Endodermal cell (in vitro differentiated cells): ENCODE data around the gene ANO9. TPM values are rescaled to one million over a fixed set of nuclear protein-coding genes. Genes with fewer than 3 reads are reported as not detected.

Source experiments
- DNase-seq: peaks from one replicate; pipeline ENCODE4 v3.0.0-alpha.2; 2017
- H3K27ac ChIP-seq: 2 replicates; pipeline ENCODE4 v1.5.1; 2013; ENCODE audit warnings: mild to moderate bottlenecking, low read depth, low read length, moderate library complexity
- H3K27me3 ChIP-seq: 2 replicates; pipeline ENCODE4 v1.6.1; 2013; ENCODE audit warnings: mild to moderate bottlenecking, low read length, moderate library complexity; ENCODE audit not compliant: insufficient read depth, control insufficient read depth, poor library complexity, severe bottlenecking
- H3K36me3 ChIP-seq: 2 replicates; pipeline ENCODE4 v1.7.0; 2013; ENCODE audit warnings: mild to moderate bottlenecking, low read length, moderate library complexity; ENCODE audit not compliant: control insufficient read depth, insufficient read depth
- H3K4me1 ChIP-seq: one replicate; pipeline ENCODE4 v1.7.0; 2013; ENCODE audit warnings: low read length; ENCODE audit not compliant: control insufficient read depth, insufficient read depth
- H3K4me3 ChIP-seq: 2 replicates; pipeline ENCODE4 v1.5.1; 2013; ENCODE audit warnings: mild to moderate bottlenecking, low read length, moderate library complexity
- H3K9ac ChIP-seq: 2 replicates; pipeline ENCODE4 v1.6.1; 2013; ENCODE audit warnings: mild to moderate bottlenecking, low read length, moderate library complexity; ENCODE audit not compliant: poor library complexity, severe bottlenecking; ENCODE audit errors: extremely low read depth
- H3K9me3 ChIP-seq: 2 replicates; pipeline ENCODE4 v1.6.1; 2013; ENCODE audit warnings: mild to moderate bottlenecking, low read length, moderate library complexity; ENCODE audit not compliant: control insufficient read depth
- H3K27ac Mint-ChIP-seq: 2 replicates; pipeline ENCODE4 v1.8.0; 2020; ENCODE audit warnings: mixed read lengths
- H3K27me3 Mint-ChIP-seq: 2 replicates; pipeline ENCODE4 v1.8.0; 2021; ENCODE audit warnings: mild to moderate bottlenecking, mixed read lengths; ENCODE audit not compliant: insufficient read depth
- H3K36me3 Mint-ChIP-seq: 2 replicates; pipeline ENCODE4 v1.8.0; 2020; ENCODE audit warnings: low read depth, mixed read lengths
- H3K4me1 Mint-ChIP-seq: 2 replicates; pipeline ENCODE4 v1.8.0; 2020; ENCODE audit warnings: mixed read lengths
- H3K4me3 Mint-ChIP-seq: 2 replicates; pipeline ENCODE4 v1.8.0; 2020; ENCODE audit warnings: mild to moderate bottlenecking, moderate library complexity, mixed read lengths
- H3K9me3 Mint-ChIP-seq: 2 replicates; pipeline ENCODE4 v1.8.0; 2020; ENCODE audit warnings: mild to moderate bottlenecking, mixed read lengths
- CTCF ChIP-seq: fragments of 200-600 bp; sonication (generic); conservative IDR thresholded peaks from 2 replicates; pipeline ENCODE4 v1.5.0; 2021; ENCODE audit warnings: antibody characterized with exemption, mild to moderate bottlenecking
- WGBS, 2 experiments: methylation state at CpG; one replicate each; pipeline versions ENCODE4 v1.1.5 to v1.1.7; 2013; ENCODE audit warnings: missing lambda C conversion rate in 2 of 2, mixed read lengths in 1 of 2; ENCODE audit not compliant: insufficient coverage in 1 of 2, insufficient read length in 1 of 2; 5-methylcytosine and 5-hydroxymethylcytosine counted together
- total RNA-seq, 2 donors: library from RNA; stranded (reverse); fragmentation: NEBNext Ultra II Directional in 1 of 2; extraction: Animal tissue kit (Norgen Biotek cat#: 25700) in 1 of 2; gene quantifications; 2 replicates in 1 of 2; 3 replicates in 1 of 2; pipeline ENCODE4 v1.2.1, GENCODE V29; 2021

The ANO9 gene
- total RNA-seq, 2 donors from 2014 or later: 16.8 to 17.8 TPM

- Histone ChIP-seq H3K9ac (no peak overlapping the region), H3K4me3 (no peak overlapping the region), H3K27me3 (no peaks in the 10 kb centered on the region), H3K4me1 (no peaks in the 10 kb centered on the region), H3K36me3 (peaks cover 15% of the 10 kb centered on the region), H3K27ac (no peak overlapping the region), H3K9me3 (peaks cover 8% of the 10 kb centered on the region)
- Mint-ChIP-seq H3K36me3 (peaks cover 38% of the 10 kb centered on the region), H3K27ac (no peak overlapping the region), H3K27me3 (no peaks in the 10 kb centered on the region), H3K4me3 (no peak overlapping the region), H3K4me1 (no peaks in the 10 kb centered on the region), H3K9me3 (peaks cover 4% of the 10 kb centered on the region)
- DNase-seq: no peak
- 96% methylated on average over 35 to 44 of the region's 44 CpGs for WGBS, 2 experiments
- no peak for TF ChIP-seq CTCF
Measured at GRCh38 chr11:377174-377865, 64.5 kb downstream of the ANO9 start.

- Histone ChIP-seq H3K4me1 (no peaks in the 10 kb centered on the region), H3K36me3 (peaks cover 18% of the 10 kb centered on the region), H3K27me3 (no peaks in the 10 kb centered on the region), H3K9me3 (peaks cover 8% of the 10 kb centered on the region), H3K4me3 (no peak overlapping the region), H3K27ac (no peak overlapping the region), H3K9ac (no peak overlapping the region)
- 96 to 99% methylated on average over 34 to 70 of the region's 70 CpGs for WGBS, 2 experiments
- Mint-ChIP-seq H3K36me3 (peaks cover 40% of the 10 kb centered on the region), H3K9me3 (peaks cover 4% of the 10 kb centered on the region), H3K4me1 (no peaks in the 10 kb centered on the region), H3K27me3 (no peaks in the 10 kb centered on the region), H3K4me3 (no peak overlapping the region), H3K27ac (no peak overlapping the region)
- TF ChIP-seq CTCF: no peak
- no peak for DNase-seq
Measured at GRCh38 chr11:376531-377173, 65.2 kb downstream of the ANO9 start.

GRCh38 chr11:375065-376025 lies 66.5 kb downstream of the ANO9 start:
- Mint-ChIP-seq H3K36me3 (peaks cover 44% of the 10 kb centered on the region), H3K4me1 (peaks cover 5% of the 10 kb centered on the region), H3K27me3 (no peaks in the 10 kb centered on the region), H3K4me3 (no peak overlapping the region), H3K27ac (no peak overlapping the region), H3K9me3 (peaks cover 4% of the 10 kb centered on the region)
- TF ChIP-seq CTCF: no peak
- H3K36me3 ChIP-seq: peaks cover 21% of the 10 kb centered on the region
- H3K4me3 ChIP-seq: no peak overlapping the region
- H3K27ac ChIP-seq: no peak overlapping the region
- no peaks in the 10 kb centered on the region for H3K4me1 ChIP-seq
- peaks cover 8% of the 10 kb centered on the region for H3K9me3 ChIP-seq
- H3K27me3 ChIP-seq: no peaks in the 10 kb centered on the region
- DNase-seq: no peak
- WGBS, 2 experiments: 91 to 95% methylated on average over 20 to 41 of the region's 41 CpGs
- no peak overlapping the region for H3K9ac ChIP-seq
